ENCODE data around the gene RHOT2.
A peak's percentile ranks its signal among the peaks of the same experiment; 100 is the strongest.
"Not testable (repeated sequence)": the region's sequence is repeated elsewhere in the genome, so short reads cannot be mapped to it uniquely, and the experiment has no call there.

RHOT2 gene

GRCh38 chr16:712740-713250, 44.9 kb downstream of the RHOT2 start:
- H3K27me3 Mint-ChIP-seq = peaks cover 32% of the 10 kb centered on the region
- H3K36me3 Mint-ChIP-seq (ENCODE audit: low read depth); H3K4me3 Mint-ChIP-seq; H3K4me1 Mint-ChIP-seq (ENCODE audit: low read depth); H3K27ac Mint-ChIP-seq; H3K9me3 Mint-ChIP-seq: not testable (repeated sequence)

- Mint-ChIP-seq H3K9me3 (no peaks in the 10 kb centered on the region), H3K4me3 (no peak overlapping the region), H3K4me1 (ENCODE audit: low read depth) (peaks cover 12% of the 10 kb centered on the region), H3K27ac (no peak overlapping the region), H3K36me3 (ENCODE audit: low read depth) (no peaks in the 10 kb centered on the region), H3K27me3 (peaks cover 24% of the 10 kb centered on the region)
Measured at GRCh38 chr16:714079-714478, 46.1 kb downstream of the RHOT2 start.

- Mint-ChIP-seq H3K4me1 (ENCODE audit: low read depth) (peaks cover 20% of the 10 kb centered on the region), H3K9me3 (no peaks in the 10 kb centered on the region), H3K27ac (no peak within 1 kb of the TSS), H3K4me3 (peak within 1 kb of the TSS; percentile 67), H3K36me3 (ENCODE audit: low read depth) (no peaks in the 10 kb centered on the region), H3K27me3 (peaks cover 18% of the 10 kb centered on the region)
Measured at GRCh38 chr16:714558-715476, 46.9 kb downstream of the RHOT2 start, which contains the start of gene METRN. Gene METRN (plus strand): TSS chr16:715118. CDS start chr16:715290, 172 bp downstream.

- H3K4me3 Mint-ChIP-seq = peak overlapping the region; percentile 67
- no peaks in the 10 kb centered on the region for H3K36me3 Mint-ChIP-seq (ENCODE audit: low read depth)
- H3K27me3 Mint-ChIP-seq = peaks cover 12% of the 10 kb centered on the region
- no peak overlapping the region for H3K27ac Mint-ChIP-seq
- peaks cover 27% of the 10 kb centered on the region for H3K4me1 Mint-ChIP-seq (ENCODE audit: low read depth)
- H3K9me3 Mint-ChIP-seq = no peaks in the 10 kb centered on the region
Measured at GRCh38 chr16:715477-716199, 47.7 kb downstream of the RHOT2 start.

- Mint-ChIP-seq H3K9me3 (no peaks in the 10 kb centered on the region), H3K4me3 (peak overlapping the region; percentile 67), H3K27ac (no peak overlapping the region), H3K36me3 (ENCODE audit: low read depth) (no peaks in the 10 kb centered on the region), H3K4me1 (ENCODE audit: low read depth) (peaks cover 27% of the 10 kb centered on the region), H3K27me3 (peaks cover 12% of the 10 kb centered on the region)
Measured at GRCh38 chr16:716200-716568, 48.3 kb downstream of the RHOT2 start.

- H3K4me1 Mint-ChIP-seq (ENCODE audit: low read depth) = peaks cover 27% of the 10 kb centered on the region
- no peak overlapping the region for H3K27ac Mint-ChIP-seq
- peak overlapping the region; percentile 67 for H3K4me3 Mint-ChIP-seq
- H3K27me3 Mint-ChIP-seq = peaks cover 12% of the 10 kb centered on the region
- H3K9me3 Mint-ChIP-seq = no peaks in the 10 kb centered on the region
- H3K36me3 Mint-ChIP-seq (ENCODE audit: low read depth) = no peaks in the 10 kb centered on the region
Measured at GRCh38 chr16:716768-717325, 48.9 kb downstream of the RHOT2 start.

- Mint-ChIP-seq H3K9me3 (no peaks in the 10 kb centered on the region), H3K4me1 (ENCODE audit: low read depth) (peaks cover 34% of the 10 kb centered on the region), H3K36me3 (ENCODE audit: low read depth) (no peaks in the 10 kb centered on the region), H3K27me3 (peaks cover 10% of the 10 kb centered on the region), H3K27ac (no peak overlapping the region), H3K4me3 (no peak overlapping the region)
Measured at GRCh38 chr16:717450-718245, 49.7 kb downstream of the RHOT2 start.

GRCh38 chr16:718389-718788, 50.5 kb downstream of the RHOT2 start:
- no peaks in the 10 kb centered on the region for H3K36me3 Mint-ChIP-seq (ENCODE audit: low read depth)
- H3K4me3 Mint-ChIP-seq = no peak overlapping the region
- H3K27ac Mint-ChIP-seq = no peak overlapping the region
- H3K27me3 Mint-ChIP-seq = peaks cover 7% of the 10 kb centered on the region
- H3K9me3 Mint-ChIP-seq = no peaks in the 10 kb centered on the region
- H3K4me1 Mint-ChIP-seq (ENCODE audit: low read depth) = peaks cover 38% of the 10 kb centered on the region

- peak overlapping the region; percentile 83 for H3K4me3 Mint-ChIP-seq
- no peaks in the 10 kb centered on the region for H3K36me3 Mint-ChIP-seq (ENCODE audit: low read depth)
- peaks cover 38% of the 10 kb centered on the region for H3K4me1 Mint-ChIP-seq (ENCODE audit: low read depth)
Measured at GRCh38 chr16:718922-719321, 51.0 kb downstream of the RHOT2 start.

GRCh38 chr16:719815-720446, 52.0 kb downstream of the RHOT2 start:
- H3K27me3 Mint-ChIP-seq = no peaks in the 10 kb centered on the region
- H3K4me1 Mint-ChIP-seq (ENCODE audit: low read depth) = peaks cover 38% of the 10 kb centered on the region
- H3K27ac Mint-ChIP-seq = peak overlapping the region; percentile 85
- peak overlapping the region; percentile 83 for H3K4me3 Mint-ChIP-seq
- H3K36me3 Mint-ChIP-seq (ENCODE audit: low read depth) = no peaks in the 10 kb centered on the region
- no peaks in the 10 kb centered on the region for H3K9me3 Mint-ChIP-seq

More at GRCh38 chr16:718922-719321, 51.0 kb downstream of the RHOT2 start:
- no peaks in the 10 kb centered on the region for H3K9me3 Mint-ChIP-seq
- H3K27ac Mint-ChIP-seq = no peak overlapping the region
- H3K27me3 Mint-ChIP-seq = peaks cover 3% of the 10 kb centered on the region

GRCh38 chr16:720447-720989, 52.6 kb downstream of the RHOT2 start:
- H3K4me3 Mint-ChIP-seq = peak overlapping the region; percentile 83
- H3K4me1 Mint-ChIP-seq (ENCODE audit: low read depth) = peaks cover 38% of the 10 kb centered on the region
- H3K36me3 Mint-ChIP-seq (ENCODE audit: low read depth) = no peaks in the 10 kb centered on the region
- no peaks in the 10 kb centered on the region for H3K9me3 Mint-ChIP-seq
- H3K27me3 Mint-ChIP-seq = no peaks in the 10 kb centered on the region
- H3K27ac Mint-ChIP-seq = peak overlapping the region; percentile 85

- Mint-ChIP-seq H3K27me3 (no peaks in the 10 kb centered on the region), H3K27ac (peak within 1 kb of the TSS; percentile 85), H3K4me1 (ENCODE audit: low read depth) (peaks cover 34% of the 10 kb centered on the region), H3K36me3 (ENCODE audit: low read depth) (no peaks in the 10 kb centered on the region), H3K4me3 (peak within 1 kb of the TSS; percentile 83), H3K9me3 (no peaks in the 10 kb centered on the region)
Measured at GRCh38 chr16:720990-721764, 53.2 kb downstream of the RHOT2 start, which contains the start of gene ANTKMT. Gene ANTKMT (plus strand): TSS chr16:721146. CDS start chr16:721275, 129 bp downstream.

Data from stimulated activated naive CD8-positive, alpha-beta T cell treated with anti-CD3 and anti-CD28 coated beads, Interleukin-15, Interleukin-2, amounts not matched to agents 100 ng/mL and 50 ng/mL, for 24 hours (primary cell).